Muscle layer of colon (tissue), 2 donors: ENCODE results near the gene NCOA5.

Source experiments
- H3K27ac ChIP-seq: one replicate; pipeline ENCODE4 v1.7.0; 2013; ENCODE audit warnings: low read depth, mild to moderate bottlenecking, low read length, moderate library complexity
- H3K27me3 ChIP-seq, 2 donors: one replicate each; pipeline ENCODE4 v1.7.0; 2013; ENCODE audit warnings: low read length in 2 of 2, mild to moderate bottlenecking in 2 of 2; ENCODE audit not compliant: insufficient read depth in 2 of 2, control insufficient read depth in 1 of 2
- H3K36me3 ChIP-seq: one replicate; pipeline ENCODE4 v1.7.0; 2013; ENCODE audit warnings: mild to moderate bottlenecking, low read length; ENCODE audit not compliant: insufficient read depth
- H3K4me1 ChIP-seq: one replicate; pipeline ENCODE4 v1.7.0; 2013; ENCODE audit warnings: mild to moderate bottlenecking, low read length; ENCODE audit not compliant: insufficient read depth
- H3K4me3 ChIP-seq, 2 donors: one replicate each; pipeline ENCODE4 v1.7.0; 2013; ENCODE audit warnings: low read length in 2 of 2, low read depth in 1 of 2, mild to moderate bottlenecking in 1 of 2, moderate library complexity in 1 of 2
- H3K9ac ChIP-seq: one replicate; pipeline ENCODE4 v1.7.0; 2013; ENCODE audit warnings: low read length
- H3K9me3 ChIP-seq: one replicate; pipeline ENCODE4 v1.7.0; 2013; ENCODE audit warnings: mild to moderate bottlenecking, low read length
- donor health status: abdominal sarcoma.
- donor health status: Adenocarcinoma of cecum.

Gene NCOA5

GRCh38 chr20:46030284-46031013, 59.3 kb downstream of the NCOA5 start:
- no peaks in the 10 kb centered on the region for H3K9me3 ChIP-seq
- peaks cover 17 to 69% of the 10 kb centered on the region in 2 donors for H3K27me3 ChIP-seq
- no peaks in the 10 kb centered on the region for H3K36me3 ChIP-seq
- no peaks in the 10 kb centered on the region for H3K4me1 ChIP-seq
- no peak overlapping the region for H3K27ac ChIP-seq
- H3K9ac ChIP-seq = no peak overlapping the region
- H3K4me3 ChIP-seq = no peak overlapping the region

DNA sequence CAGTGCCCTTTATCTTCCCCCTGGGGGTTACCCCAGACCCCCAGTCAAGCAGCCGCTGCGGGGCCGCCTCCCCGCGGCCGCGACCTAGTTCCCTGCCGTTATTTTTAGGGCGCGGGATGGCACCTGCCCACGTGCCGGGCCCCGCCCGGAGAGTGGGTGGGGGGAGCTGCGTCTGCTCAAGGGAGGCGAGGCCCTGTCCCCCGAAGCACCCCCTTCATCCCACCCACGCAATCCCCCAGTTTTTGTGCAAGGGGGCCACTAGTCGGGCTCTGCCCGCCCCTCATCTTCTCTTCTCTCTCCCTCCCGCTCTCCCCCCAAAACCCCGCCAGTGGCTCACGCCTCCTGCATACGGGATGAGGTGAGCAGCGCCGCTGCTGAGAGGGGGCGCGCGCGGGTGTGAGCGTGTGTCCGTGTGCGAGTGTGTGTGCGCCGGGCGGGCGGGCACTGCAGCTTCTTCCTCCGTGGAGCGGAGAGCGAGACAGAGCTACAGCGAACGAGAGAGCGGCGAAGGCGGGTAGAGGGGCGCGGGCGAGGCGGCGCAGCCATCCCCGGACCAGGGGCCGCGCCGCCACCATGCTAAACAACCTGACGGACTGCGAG, 60.9 kb downstream of the NCOA5 start, which contains the start of gene SLC12A5:
Gene SLC12A5 (plus strand): TSS at position 444 of the 600 bp plus-strand sequence. CDS start 130 bp downstream, at position 574.
- peaks cover 17 to 81% of the 10 kb centered on the region in 2 donors for H3K27me3 ChIP-seq
- no peaks in the 10 kb centered on the region for H3K9me3 ChIP-seq
- H3K4me3 ChIP-seq = no peak within 1 kb of the TSS
- no peak within 1 kb of the TSS for H3K9ac ChIP-seq
- no peaks in the 10 kb centered on the region for H3K36me3 ChIP-seq
- no peak within 1 kb of the TSS for H3K27ac ChIP-seq
- H3K4me1 ChIP-seq = no peaks in the 10 kb centered on the region

DNA sequence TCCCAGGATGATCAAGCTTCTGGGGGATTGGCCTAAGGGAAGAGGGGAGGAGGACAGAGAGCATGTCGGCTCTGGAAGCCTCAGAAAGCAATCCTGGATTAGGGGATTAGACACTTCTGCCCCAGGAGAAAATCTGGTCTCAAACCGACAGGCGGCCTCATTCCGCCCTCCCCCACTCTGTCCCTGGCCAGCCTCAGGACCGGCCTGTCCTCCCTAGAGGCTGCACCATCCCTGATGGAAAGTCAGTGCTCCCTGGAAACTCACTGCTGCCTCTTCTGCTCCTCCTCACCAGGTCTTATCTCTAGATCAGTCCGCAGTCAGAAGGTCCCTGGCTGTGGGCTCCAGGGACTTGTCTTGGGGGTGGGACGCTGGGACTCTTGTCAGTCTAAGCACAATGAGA, 61.7 kb downstream of the NCOA5 start:
- Histone ChIP-seq H3K27ac (no peak overlapping the region), H3K4me3 (no peak overlapping the region), H3K4me1 (no peaks in the 10 kb centered on the region), H3K36me3 (no peaks in the 10 kb centered on the region), H3K9ac (no peak overlapping the region), H3K9me3 (no peaks in the 10 kb centered on the region), H3K27me3 (peaks cover 12 to 83% of the 10 kb centered on the region in 2 donors)

DNA sequence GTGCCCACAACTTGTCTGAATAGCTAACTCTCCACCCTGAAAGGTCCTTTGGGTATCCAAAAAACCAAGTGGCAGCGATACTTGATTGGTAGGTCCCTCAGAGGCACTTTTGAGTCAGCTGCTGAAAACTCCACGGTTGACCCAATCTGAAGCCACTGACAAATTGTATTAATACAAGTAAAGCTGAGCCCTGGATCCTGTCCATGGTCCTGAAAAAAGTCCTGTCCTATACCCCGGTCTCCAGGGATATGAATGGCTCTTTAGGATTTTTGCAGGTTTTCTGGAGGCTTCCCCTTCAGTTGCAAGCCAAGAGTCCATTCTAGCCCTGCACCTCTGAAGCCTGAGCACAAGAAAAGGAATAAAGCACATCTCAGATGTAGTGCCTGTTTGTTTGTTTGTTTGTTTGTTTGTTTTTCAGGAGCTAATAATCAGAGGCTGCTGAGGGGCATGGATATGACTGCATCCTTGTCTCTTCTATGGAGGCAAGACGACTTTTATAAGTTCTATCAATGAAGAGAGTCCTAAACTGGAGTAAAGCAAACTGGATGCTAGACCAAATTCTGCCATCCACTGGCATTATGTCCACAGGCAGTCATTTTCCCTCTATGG, 62.4 kb downstream of the NCOA5 start:
- Histone ChIP-seq H3K4me1 (no peaks in the 10 kb centered on the region), H3K27me3 (peaks cover 12 to 78% of the 10 kb centered on the region in 2 donors), H3K36me3 (no peaks in the 10 kb centered on the region), H3K9ac (no peak overlapping the region), H3K27ac (no peak overlapping the region), H3K9me3 (no peaks in the 10 kb centered on the region), H3K4me3 (no peak overlapping the region)

DNA sequence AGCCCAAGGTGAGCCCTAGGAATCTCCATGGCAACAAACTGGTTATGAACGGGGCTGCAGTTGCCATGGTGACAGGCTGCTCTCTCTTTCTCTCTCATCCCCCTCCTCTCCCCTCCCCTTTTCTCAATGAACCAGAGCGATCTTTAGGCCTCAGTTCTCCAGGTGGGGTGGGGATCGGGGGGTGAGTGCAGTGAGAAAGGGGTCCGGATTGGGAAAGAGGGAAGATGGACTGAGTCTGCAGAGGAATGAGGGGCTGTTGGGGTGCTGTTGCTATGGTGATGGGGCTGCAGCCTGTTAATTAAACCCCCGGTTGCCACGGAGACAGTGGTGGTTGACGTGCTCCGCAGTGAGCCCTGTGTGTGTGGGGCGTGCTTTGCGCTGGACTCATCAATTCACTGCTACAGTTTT, 64.4 kb downstream of the NCOA5 start:
- peaks cover 13 to 77% of the 10 kb centered on the region in 2 donors for H3K27me3 ChIP-seq
- no peaks in the 10 kb centered on the region for H3K9me3 ChIP-seq
- no peak overlapping the region for H3K9ac ChIP-seq
- no peak overlapping the region for H3K27ac ChIP-seq
- H3K36me3 ChIP-seq = no peaks in the 10 kb centered on the region
- H3K4me3 ChIP-seq = no peak overlapping the region
- no peaks in the 10 kb centered on the region for H3K4me1 ChIP-seq

GRCh38 chr20:46023999-46024398, 65.8 kb downstream of the NCOA5 start:
- Histone ChIP-seq H3K9ac (no peak overlapping the region), H3K4me1 (no peaks in the 10 kb centered on the region), H3K4me3 (no peak overlapping the region), H3K36me3 (no peaks in the 10 kb centered on the region), H3K27me3 (peaks cover 13 to 68% of the 10 kb centered on the region in 2 donors), H3K27ac (no peak overlapping the region), H3K9me3 (no peaks in the 10 kb centered on the region)

DNA sequence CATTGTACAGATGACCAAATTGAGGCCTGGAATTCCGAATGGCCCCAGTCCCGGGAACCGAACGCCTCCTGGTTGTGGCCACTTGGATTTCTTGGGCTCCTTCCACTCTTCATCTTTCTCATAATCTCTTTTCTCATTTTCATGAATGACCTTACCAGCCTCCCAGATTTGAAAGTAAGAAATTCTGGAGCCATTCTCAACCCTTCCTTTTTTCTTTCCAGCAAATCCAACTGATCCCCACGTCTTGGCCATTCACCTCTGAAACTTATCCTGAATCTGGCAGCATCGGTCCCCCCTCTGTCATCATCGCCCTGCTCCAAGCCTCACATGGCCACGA, 66.6 kb downstream of the NCOA5 start:
- H3K27ac ChIP-seq = no peak overlapping the region
- H3K4me3 ChIP-seq = no peak overlapping the region
- H3K4me1 ChIP-seq = no peaks in the 10 kb centered on the region
- H3K36me3 ChIP-seq = no peaks in the 10 kb centered on the region
- H3K9ac ChIP-seq = no peak overlapping the region
- no peaks in the 10 kb centered on the region for H3K9me3 ChIP-seq
- H3K27me3 ChIP-seq = peaks cover 16 to 63% of the 10 kb centered on the region in 2 donors

GRCh38 chr20:46022411-46023147, 67.2 kb downstream of the NCOA5 start:
- H3K27ac ChIP-seq = no peak overlapping the region
- no peaks in the 10 kb centered on the region for H3K36me3 ChIP-seq
- peaks cover 16 to 63% of the 10 kb centered on the region in 2 donors for H3K27me3 ChIP-seq
- no peaks in the 10 kb centered on the region for H3K4me1 ChIP-seq
- no peak overlapping the region for H3K9ac ChIP-seq
- no peak overlapping the region for H3K4me3 ChIP-seq
- no peaks in the 10 kb centered on the region for H3K9me3 ChIP-seq

DNA sequence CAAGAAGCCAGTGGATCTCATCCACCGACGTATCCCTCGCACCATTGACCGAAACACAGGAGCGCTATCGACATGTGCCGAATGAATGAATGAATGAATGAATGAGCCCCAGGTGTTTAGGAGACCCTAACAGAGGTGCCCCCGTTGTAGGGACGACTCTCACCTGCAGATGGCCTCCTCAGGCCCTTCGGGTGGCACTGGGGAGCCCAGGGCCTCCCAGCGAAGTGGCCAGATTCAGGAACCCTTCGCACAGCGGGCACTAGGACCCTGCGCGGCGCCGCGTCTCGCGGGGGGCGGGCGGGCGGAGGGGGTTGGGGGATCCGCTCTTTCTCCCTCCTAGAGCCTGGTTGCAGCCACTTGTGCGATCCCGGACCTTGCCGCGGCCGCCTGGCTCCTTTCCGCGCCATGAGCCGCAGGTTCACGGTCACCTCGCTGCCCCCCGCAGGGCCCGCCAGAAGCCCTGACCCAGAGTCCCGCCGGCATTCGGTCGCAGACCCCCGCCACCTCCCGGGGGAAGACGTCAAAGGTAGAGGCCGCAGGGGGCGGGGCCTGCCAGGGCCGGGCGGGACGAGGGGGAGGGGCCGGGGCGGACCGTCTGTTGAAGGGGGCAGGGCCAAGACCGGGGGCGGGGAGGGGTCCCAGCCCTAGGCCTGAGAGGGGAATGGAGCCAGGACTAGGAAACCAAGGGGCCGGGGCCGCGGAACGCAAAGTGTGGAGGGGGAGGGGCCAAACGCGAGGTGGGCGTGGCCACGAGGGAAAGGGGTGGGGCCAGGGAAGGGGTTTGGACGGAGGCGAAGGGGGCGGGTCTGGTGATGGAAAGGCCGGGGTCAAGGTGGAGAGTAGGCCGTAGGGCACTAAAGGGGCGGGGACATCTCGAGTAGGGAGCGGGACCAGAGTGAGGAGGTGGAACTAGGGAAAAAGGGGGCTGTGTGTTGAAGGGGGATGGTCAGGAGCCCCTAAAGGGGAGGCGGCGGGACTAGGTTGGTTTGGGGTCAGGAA, 68.1 kb downstream of the NCOA5 start:
- peaks cover 16 to 62% of the 10 kb centered on the region in 2 donors for H3K27me3 ChIP-seq
- peak overlapping the region in 1 of 2 donors; percentile 13 for H3K4me3 ChIP-seq
- no peaks in the 10 kb centered on the region for H3K9me3 ChIP-seq
- H3K27ac ChIP-seq = no peak overlapping the region
- H3K9ac ChIP-seq = no peak overlapping the region
- no peaks in the 10 kb centered on the region for H3K4me1 ChIP-seq
- H3K36me3 ChIP-seq = no peaks in the 10 kb centered on the region

DNA sequence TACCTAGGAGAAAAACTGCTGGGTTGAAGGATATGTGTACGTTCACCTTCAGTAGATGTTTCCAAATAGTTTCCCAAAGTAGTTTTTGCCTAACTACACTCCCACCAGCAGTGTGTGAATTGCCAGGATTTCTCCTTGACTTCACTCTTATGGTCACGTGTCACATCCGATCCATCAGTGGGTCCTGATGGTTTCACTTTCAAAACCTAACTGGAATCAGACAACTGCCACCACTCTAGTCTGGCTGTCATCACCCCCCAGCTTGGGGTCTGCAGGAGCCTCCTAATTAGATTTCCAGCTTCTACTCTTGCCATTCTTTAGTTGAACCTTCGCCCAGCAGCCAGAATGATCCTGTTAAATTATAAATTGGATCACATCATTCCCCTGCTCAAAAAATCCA, 69.2 kb downstream of the NCOA5 start:
- H3K9me3 ChIP-seq = no peaks in the 10 kb centered on the region
- no peak overlapping the region for H3K9ac ChIP-seq
- no peak overlapping the region for H3K4me3 ChIP-seq
- no peaks in the 10 kb centered on the region for H3K4me1 ChIP-seq
- peaks cover 20 to 57% of the 10 kb centered on the region in 2 donors for H3K27me3 ChIP-seq
- H3K27ac ChIP-seq = no peak overlapping the region
- H3K36me3 ChIP-seq = no peaks in the 10 kb centered on the region
